ENCODE data around the gene MYO7A.

MYO7A gene

GRCh38 chr11:77236901-77237300 lies 108.9 kb downstream of the MYO7A start:
- no peak for TF ChIP-seq EZH2 (IDR thresholded peaks at IDR 0.05; ENCODE audit: borderline replicate concordance, low read length)
- TF ChIP-seq, protein P1, sequence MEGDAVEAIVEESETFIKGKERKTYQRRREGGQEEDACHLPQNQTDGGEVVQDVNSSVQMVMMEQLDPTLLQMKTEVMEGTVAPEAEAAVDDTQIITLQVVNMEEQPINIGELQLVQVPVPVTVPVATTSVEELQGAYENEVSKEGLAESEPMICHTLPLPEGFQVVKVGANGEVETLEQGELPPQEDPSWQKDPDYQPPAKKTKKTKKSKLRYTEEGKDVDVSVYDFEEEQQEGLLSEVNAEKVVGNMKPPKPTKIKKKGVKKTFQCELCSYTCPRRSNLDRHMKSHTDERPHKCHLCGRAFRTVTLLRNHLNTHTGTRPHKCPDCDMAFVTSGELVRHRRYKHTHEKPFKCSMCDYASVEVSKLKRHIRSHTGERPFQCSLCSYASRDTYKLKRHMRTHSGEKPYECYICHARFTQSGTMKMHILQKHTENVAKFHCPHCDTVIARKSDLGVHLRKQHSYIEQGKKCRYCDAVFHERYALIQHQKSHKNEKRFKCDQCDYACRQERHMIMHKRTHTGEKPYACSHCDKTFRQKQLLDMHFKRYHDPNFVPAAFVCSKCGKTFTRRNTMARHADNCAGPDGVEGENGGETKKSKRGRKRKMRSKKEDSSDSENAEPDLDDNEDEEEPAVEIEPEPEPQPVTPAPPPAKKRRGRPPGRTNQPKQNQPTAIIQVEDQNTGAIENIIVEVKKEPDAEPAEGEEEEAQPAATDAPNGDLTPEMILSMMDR (IDR thresholded peaks at IDR 0.05; ENCODE audit: low read length) = no peak
- H3K4me3 ChIP-seq (ENCODE audit: low read depth, low read length, poor library complexity, severe bottlenecking) = no peak overlapping the region
- no peaks in the 10 kb centered on the region for H4K20me1 ChIP-seq (ENCODE audit: insufficient read depth, low read length)
- H3F3A ChIP-seq (ENCODE audit: insufficient read depth, low read length) = no peaks in the 10 kb centered on the region
- no peaks in the 10 kb centered on the region for H3K9me2 ChIP-seq (ENCODE audit: low read depth, low read length)
- H3K27ac ChIP-seq (ENCODE audit: low read depth, low read length, poor library complexity, severe bottlenecking) = no peak overlapping the region
- H3K79me2 ChIP-seq (ENCODE audit: insufficient read depth, low read length) = no peaks in the 10 kb centered on the region
- H3K27me3 ChIP-seq (ENCODE audit: insufficient read depth, low read length) = no peaks in the 10 kb centered on the region
- H3K4me1 ChIP-seq (ENCODE audit: insufficient read depth, low read length, severe bottlenecking) = no peaks in the 10 kb centered on the region
- H3K4me2 ChIP-seq (ENCODE audit: low read length) = no peak overlapping the region
- H3K9me3 ChIP-seq (ENCODE audit: low read length) = no peaks in the 10 kb centered on the region
- H3K36me3 ChIP-seq (ENCODE audit: insufficient read depth, low read length) = no peaks in the 10 kb centered on the region
- H3K9ac ChIP-seq (ENCODE audit: low read length) = no peak overlapping the region
- no peak overlapping the region for H2AFZ ChIP-seq (ENCODE audit: low read length)

GRCh38 chr11:77244277-77245027 lies 116.4 kb downstream of the MYO7A start:
- H3K4me3 ChIP-seq (ENCODE audit: low read depth, low read length, poor library complexity, severe bottlenecking) = no peak overlapping the region
- no peaks in the 10 kb centered on the region for H3K79me2 ChIP-seq (ENCODE audit: insufficient read depth, low read length)
- no peak overlapping the region for H3K9ac ChIP-seq (ENCODE audit: low read length)
- no peaks in the 10 kb centered on the region for H3K9me2 ChIP-seq (ENCODE audit: low read depth, low read length)
- no peaks in the 10 kb centered on the region for H4K20me1 ChIP-seq (ENCODE audit: insufficient read depth, low read length)
- H3K4me2 ChIP-seq (ENCODE audit: low read length) = no peak overlapping the region
- no peaks in the 10 kb centered on the region for H3F3A ChIP-seq (ENCODE audit: insufficient read depth, low read length)
- H3K9me3 ChIP-seq (ENCODE audit: low read length) = no peaks in the 10 kb centered on the region
- H3K27ac ChIP-seq (ENCODE audit: low read depth, low read length, poor library complexity, severe bottlenecking) = no peak overlapping the region
- H2AFZ ChIP-seq (ENCODE audit: low read length) = no peak overlapping the region
- H3K36me3 ChIP-seq (ENCODE audit: insufficient read depth, low read length) = no peaks in the 10 kb centered on the region
- H3K4me1 ChIP-seq (ENCODE audit: insufficient read depth, low read length, severe bottlenecking) = no peaks in the 10 kb centered on the region
- H3K27me3 ChIP-seq (ENCODE audit: insufficient read depth, low read length) = no peaks in the 10 kb centered on the region
- TF ChIP-seq EZH2 (IDR thresholded peaks at IDR 0.05; ENCODE audit: borderline replicate concordance, low read length) = no peak
- TF ChIP-seq, protein P1 (IDR thresholded peaks at IDR 0.05; ENCODE audit: low read length) = no peak

DNA sequence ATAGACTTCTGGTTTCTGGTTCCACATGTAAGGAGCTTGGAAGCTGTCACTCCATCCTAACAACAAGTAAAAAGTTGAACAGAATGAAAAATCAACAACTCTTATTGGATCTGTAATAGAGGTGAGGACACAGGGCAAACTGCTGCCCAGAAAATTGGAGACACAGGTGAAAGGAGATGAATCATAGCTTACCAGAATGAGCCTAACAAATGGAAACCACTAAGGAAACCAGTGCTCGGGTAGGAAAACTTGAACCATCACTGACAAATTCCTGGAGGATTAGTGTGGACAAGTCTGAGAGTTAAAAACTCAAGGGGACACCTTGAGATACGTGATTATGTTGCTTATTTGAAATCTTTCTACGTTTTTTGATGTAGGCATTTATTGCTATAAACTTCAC lies 121.4 kb downstream of the MYO7A start:
- no peaks in the 10 kb centered on the region for H3K9me2 ChIP-seq (ENCODE audit: low read depth, low read length)
- H3K79me2 ChIP-seq (ENCODE audit: insufficient read depth, low read length) = no peaks in the 10 kb centered on the region
- H3F3A ChIP-seq (ENCODE audit: insufficient read depth, low read length) = no peaks in the 10 kb centered on the region
- H2AFZ ChIP-seq (ENCODE audit: low read length) = no peak overlapping the region
- no peaks in the 10 kb centered on the region for H3K36me3 ChIP-seq (ENCODE audit: insufficient read depth, low read length)
- H3K4me1 ChIP-seq (ENCODE audit: insufficient read depth, low read length, severe bottlenecking) = no peaks in the 10 kb centered on the region
- no peak overlapping the region for H3K27ac ChIP-seq (ENCODE audit: low read depth, low read length, poor library complexity, severe bottlenecking)
- no peak overlapping the region for H3K4me3 ChIP-seq (ENCODE audit: low read depth, low read length, poor library complexity, severe bottlenecking)
- no peak overlapping the region for H3K4me2 ChIP-seq (ENCODE audit: low read length)
- TF ChIP-seq EZH2 (IDR thresholded peaks at IDR 0.05; ENCODE audit: borderline replicate concordance, low read length) = no peak
- TF ChIP-seq, protein P1 (IDR thresholded peaks at IDR 0.05; ENCODE audit: low read length) = no peak
- H3K9me3 ChIP-seq (ENCODE audit: low read length) = no peaks in the 10 kb centered on the region
- no peak overlapping the region for H3K9ac ChIP-seq (ENCODE audit: low read length)
- H3K27me3 ChIP-seq (ENCODE audit: insufficient read depth, low read length) = no peaks in the 10 kb centered on the region
- H4K20me1 ChIP-seq (ENCODE audit: insufficient read depth, low read length) = no peaks in the 10 kb centered on the region

Measured in OCI-LY1 (cell line).